Activated T-helper 9 cell treated with anti-CD3 and anti-CD28 coated beads, Interleukin-2, amount 50 U/mL, for 16 hours (primary cell): Measurements from ENCODE around the gene YES1.

Experiments used
- DNase-seq: peaks from one replicate; pipeline ENCODE4 v3.0.0-alpha.2; 2020; ENCODE audit warnings: low read depth

YES1 gene

GRCh38 chr18:811892-812375 lies at the start of gene YES1:
YES1 (minus strand) TSS chr18:812242; CDS start chr18:756827, 55,415 bp downstream.
- no peak for DNase-seq

GRCh38 chr18:857986-858385 lies 45.9 kb upstream of the YES1 start:
- no peak for DNase-seq

- DNase-seq = no peak
Observed at GRCh38 chr18:853471-853870, 41.4 kb upstream of the YES1 start.

GRCh38 chr18:850960-851359 lies 38.9 kb upstream of the YES1 start:
- no peak for DNase-seq

- no peak for DNase-seq
Observed at GRCh38 chr18:849021-849420, 37.0 kb upstream of the YES1 start.

- DNase-seq = no peak
Observed at GRCh38 chr18:848062-848861, 36.2 kb upstream of the YES1 start.

GRCh38 chr18:845152-845819 lies 33.2 kb upstream of the YES1 start:
- DNase-seq = no peak

GRCh38 chr18:841647-842370 lies 29.8 kb upstream of the YES1 start:
- DNase-seq = no peak

GRCh38 chr18:840516-840915 lies 28.5 kb upstream of the YES1 start:
- DNase-seq = no peak

GRCh38 chr18:840023-840408 lies 28.0 kb upstream of the YES1 start:
- DNase-seq = no peak

- peak; percentile 78 for DNase-seq
Observed at GRCh38 chr18:839224-840022, 27.4 kb upstream of the YES1 start.

GRCh38 chr18:837922-838321 lies 25.9 kb upstream of the YES1 start:
- no peak for DNase-seq

GRCh38 chr18:834082-834720 lies 22.2 kb upstream of the YES1 start:
- no peak for DNase-seq

GRCh38 chr18:833197-833596 lies 21.2 kb upstream of the YES1 start:
- no peak for DNase-seq

GRCh38 chr18:832085-832681 lies 20.1 kb upstream of the YES1 start:
- DNase-seq = no peak

GRCh38 chr18:830315-830901 lies 18.4 kb upstream of the YES1 start:
- DNase-seq = no peak

GRCh38 chr18:829432-829831 lies 17.4 kb upstream of the YES1 start:
- no peak for DNase-seq

- no peak for DNase-seq
Observed at GRCh38 chr18:827093-827677, 15.1 kb upstream of the YES1 start.

- no peak for DNase-seq
Observed at GRCh38 chr18:825891-826585, 14.0 kb upstream of the YES1 start.

GRCh38 chr18:824179-824578 lies 12.1 kb upstream of the YES1 start:
- no peak for DNase-seq
